ENCODE measurements around the gene SIGLEC14. TPM values are rescaled to one million over a fixed set of nuclear protein-coding genes. Genes with fewer than 3 reads are reported as not detected.

The SIGLEC14 gene
- total RNA-seq, 1 donor from 2014 or later: not detected

DNA sequence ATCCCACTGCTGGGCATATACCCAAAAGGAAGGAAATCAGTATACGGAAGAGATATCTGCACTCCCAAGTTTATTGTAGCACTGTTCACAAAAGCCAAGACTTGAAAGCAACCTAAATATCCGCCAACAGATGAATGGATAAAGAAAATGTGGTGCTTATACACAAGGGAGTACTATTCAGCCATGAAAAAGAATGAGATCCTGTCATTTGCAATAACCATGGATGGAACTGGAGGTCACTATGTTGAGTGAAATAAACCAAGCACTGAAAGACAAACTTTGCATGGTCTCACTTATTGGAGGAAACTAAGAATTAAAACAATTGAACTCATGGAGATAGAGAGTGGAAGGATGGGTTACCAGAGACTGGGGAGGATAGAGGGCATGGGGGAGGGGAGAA lies 6.5 kb upstream of the SIGLEC14 start:
- Mint-ChIP-seq H3K36me3 (ENCODE audit: low read depth) (no peaks in the 10 kb centered on the region), H3K27me3 (ENCODE audit: low read depth) (peaks cover 12% of the 10 kb centered on the region), H3K9me3 (ENCODE audit: low read depth) (no peaks in the 10 kb centered on the region), H3K27ac (ENCODE audit: unreplicated experiment) (no peak overlapping the region), H3K4me1 (ENCODE audit: low read depth) (peaks cover 6% of the 10 kb centered on the region), H3K4me3 (ENCODE audit: unreplicated experiment) (no peak overlapping the region)
- TF ChIP-seq CTCF (IDR thresholded peaks at IDR 0.05): no peak
- DNase-seq (ENCODE audit: low spot score): no peak

GRCh38 chr19:51652266-51652665 lies 5.6 kb upstream of the SIGLEC14 start:
- H3K27me3 Mint-ChIP-seq (ENCODE audit: low read depth): peaks cover 12% of the 10 kb centered on the region
- TF ChIP-seq CTCF (IDR thresholded peaks at IDR 0.05): no peak
- no peak overlapping the region for H3K4me3 Mint-ChIP-seq (ENCODE audit: unreplicated experiment)

DNA sequence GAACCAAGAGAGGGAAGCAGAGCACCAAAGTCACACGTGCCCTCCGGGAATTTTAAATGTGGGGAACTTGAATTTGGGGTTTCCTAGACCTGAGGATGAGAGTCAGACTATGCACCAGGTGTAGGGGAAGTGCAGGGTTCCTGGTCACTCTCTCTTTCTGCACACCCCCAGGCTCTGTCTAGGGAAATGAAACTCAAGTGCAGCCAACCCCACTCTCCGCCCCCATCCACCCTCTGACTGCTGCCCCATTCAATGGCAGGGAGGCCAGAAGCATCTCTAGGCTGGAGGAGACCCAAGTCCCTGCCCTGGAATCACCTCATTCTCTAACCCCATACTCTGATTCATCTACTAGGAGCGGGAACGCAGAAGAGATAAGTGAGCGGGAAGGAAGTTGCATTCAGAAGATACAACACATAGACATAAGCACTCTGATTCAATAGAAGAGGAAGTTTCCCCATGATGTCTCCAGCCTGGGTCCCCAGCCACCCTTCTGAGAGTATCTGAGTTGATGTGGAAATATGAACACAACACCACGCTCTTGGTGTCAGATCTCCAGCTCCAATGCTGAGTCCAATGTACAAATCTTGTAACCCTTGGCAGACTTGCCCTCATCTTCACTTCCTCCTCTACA lies 4.7 kb upstream of the SIGLEC14 start:
- Mint-ChIP-seq H3K36me3 (ENCODE audit: low read depth) (no peaks in the 10 kb centered on the region), H3K27ac (ENCODE audit: unreplicated experiment) (no peak overlapping the region), H3K4me3 (ENCODE audit: unreplicated experiment) (no peak overlapping the region), H3K4me1 (ENCODE audit: low read depth) (no peaks in the 10 kb centered on the region), H3K27me3 (ENCODE audit: low read depth) (peaks cover 12% of the 10 kb centered on the region), H3K9me3 (ENCODE audit: low read depth) (no peaks in the 10 kb centered on the region)
- TF ChIP-seq CTCF (IDR thresholded peaks at IDR 0.05): no peak
- DNase-seq (ENCODE audit: low spot score): no peak

More at GRCh38 chr19:51652266-51652665, 5.6 kb upstream of the SIGLEC14 start:
- peaks cover 6% of the 10 kb centered on the region for H3K4me1 Mint-ChIP-seq (ENCODE audit: low read depth)
- no peaks in the 10 kb centered on the region for H3K9me3 Mint-ChIP-seq (ENCODE audit: low read depth)
- H3K36me3 Mint-ChIP-seq (ENCODE audit: low read depth): no peaks in the 10 kb centered on the region
- DNase-seq (ENCODE audit: low spot score): no peak
- no peak overlapping the region for H3K27ac Mint-ChIP-seq (ENCODE audit: unreplicated experiment)

- no peaks in the 10 kb centered on the region for H3K36me3 Mint-ChIP-seq (ENCODE audit: low read depth)
Observed at GRCh38 chr19:51647318-51647717, 693 bp upstream of the SIGLEC14 start.

DNA sequence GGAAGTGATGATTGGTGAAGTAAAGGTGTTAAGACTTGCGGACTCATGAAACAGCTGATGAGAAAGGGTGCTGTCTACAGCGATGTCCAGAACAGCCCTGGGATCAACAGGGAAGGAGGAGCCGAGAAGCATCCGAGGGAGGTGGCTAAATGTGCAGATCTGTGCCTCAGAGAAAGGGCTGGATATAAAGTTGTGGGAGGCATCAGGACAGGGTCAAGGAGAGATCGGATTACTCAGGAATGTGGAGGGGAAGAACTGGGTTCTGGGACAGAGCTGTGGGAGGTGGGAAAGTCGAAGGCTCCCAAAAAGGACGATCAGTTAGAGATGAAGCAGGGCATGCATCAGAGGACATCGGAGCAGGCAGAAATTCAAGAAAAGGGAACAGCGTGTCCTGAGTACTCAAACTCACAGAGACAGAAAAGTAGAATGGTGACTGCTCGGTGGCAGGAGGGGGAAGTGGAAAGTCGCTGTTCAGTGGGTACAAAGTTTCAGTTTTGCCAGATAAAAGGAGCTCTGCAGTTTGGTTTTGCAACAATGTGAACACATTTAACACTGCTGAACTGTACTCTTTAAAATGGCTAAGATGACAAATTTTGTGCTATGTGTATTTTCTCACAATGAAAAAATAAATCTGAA lies 1.9 kb downstream of the SIGLEC14 start:
- H3K4me3 Mint-ChIP-seq (ENCODE audit: unreplicated experiment): no peak overlapping the region
- no peak for DNase-seq (ENCODE audit: low spot score)
- peaks cover 29% of the 10 kb centered on the region for H3K27me3 Mint-ChIP-seq (ENCODE audit: low read depth)
- H3K36me3 Mint-ChIP-seq (ENCODE audit: low read depth): no peaks in the 10 kb centered on the region
- H3K27ac Mint-ChIP-seq (ENCODE audit: unreplicated experiment): no peak overlapping the region
- no peaks in the 10 kb centered on the region for H3K9me3 Mint-ChIP-seq (ENCODE audit: low read depth)
- no peak for TF ChIP-seq CTCF (IDR thresholded peaks at IDR 0.05)
- H3K4me1 Mint-ChIP-seq (ENCODE audit: low read depth): no peaks in the 10 kb centered on the region

More at GRCh38 chr19:51647318-51647717, 693 bp upstream of the SIGLEC14 start:
- Mint-ChIP-seq H3K4me1 (ENCODE audit: low read depth) (no peaks in the 10 kb centered on the region), H3K4me3 (ENCODE audit: unreplicated experiment) (no peak overlapping the region), H3K27ac (ENCODE audit: unreplicated experiment) (no peak overlapping the region), H3K27me3 (ENCODE audit: low read depth) (peaks cover 26% of the 10 kb centered on the region), H3K9me3 (ENCODE audit: low read depth) (no peaks in the 10 kb centered on the region)
- DNase-seq (ENCODE audit: low spot score): no peak
- no peak for TF ChIP-seq CTCF (IDR thresholded peaks at IDR 0.05)

All from chondrocyte (in vitro differentiated cells).